ENCODE results near the gene CNOT11. TPM values are rescaled to one million over a fixed set of nuclear protein-coding genes. Genes with fewer than 3 reads are reported as not detected.
"Not testable (repeated sequence)": the region's sequence is repeated elsewhere in the genome, so short reads cannot be mapped to it uniquely, and the experiment has no call there.

CNOT11 gene
- total RNA-seq, 1 donor from 2014 or later, result 37.4 TPM

DNA sequence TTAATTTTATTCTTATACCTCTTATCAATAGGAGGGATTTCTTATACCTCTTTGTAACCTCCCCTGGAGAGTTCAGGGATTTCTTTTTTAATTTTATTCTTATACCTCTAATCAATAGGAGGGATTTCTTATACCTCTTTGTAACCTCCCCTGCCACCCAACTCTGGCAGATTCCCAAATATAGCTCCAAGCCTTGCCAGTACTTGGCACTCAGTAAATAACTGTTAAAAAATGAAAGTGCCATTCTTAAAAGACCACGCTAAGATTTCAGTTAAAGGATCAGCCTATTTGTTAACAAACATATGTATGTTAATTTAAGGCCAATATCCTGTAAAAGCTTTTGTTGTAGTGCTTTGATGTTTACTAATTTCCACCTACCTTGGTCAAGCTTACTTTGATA is 51.0 kb downstream of the CNOT11 start:
- intact Hi-C loops (cut with micrococcal nuclease), result no loop called here
- DNase-seq, result no peak

DNA sequence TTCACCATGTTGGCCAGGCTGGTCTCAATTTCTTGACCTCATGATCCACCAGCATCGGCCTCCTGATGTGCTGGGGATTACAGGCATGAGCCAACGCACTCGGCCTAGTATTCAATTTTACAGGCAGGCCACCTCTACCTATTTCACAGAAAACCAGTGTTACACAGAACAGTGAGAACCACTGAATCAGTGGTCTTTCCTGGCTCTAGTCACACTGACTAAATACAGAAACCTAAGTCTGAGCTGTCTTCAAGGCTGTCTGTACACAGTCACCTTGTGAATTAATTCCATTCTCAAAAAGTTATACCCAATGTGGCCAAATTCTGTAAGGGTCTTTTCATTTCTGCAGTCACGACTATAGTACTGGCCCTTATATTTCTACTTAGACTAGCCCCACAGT is 52.3 kb downstream of the CNOT11 start:
- intact Hi-C loops (cut with micrococcal nuclease), result no loop called here
- ATAC-seq (no peak), DNase-seq (no peak)

More for the DNA sequence above, 51.0 kb downstream of the CNOT11 start:
- ATAC-seq, result no peak

DNA sequence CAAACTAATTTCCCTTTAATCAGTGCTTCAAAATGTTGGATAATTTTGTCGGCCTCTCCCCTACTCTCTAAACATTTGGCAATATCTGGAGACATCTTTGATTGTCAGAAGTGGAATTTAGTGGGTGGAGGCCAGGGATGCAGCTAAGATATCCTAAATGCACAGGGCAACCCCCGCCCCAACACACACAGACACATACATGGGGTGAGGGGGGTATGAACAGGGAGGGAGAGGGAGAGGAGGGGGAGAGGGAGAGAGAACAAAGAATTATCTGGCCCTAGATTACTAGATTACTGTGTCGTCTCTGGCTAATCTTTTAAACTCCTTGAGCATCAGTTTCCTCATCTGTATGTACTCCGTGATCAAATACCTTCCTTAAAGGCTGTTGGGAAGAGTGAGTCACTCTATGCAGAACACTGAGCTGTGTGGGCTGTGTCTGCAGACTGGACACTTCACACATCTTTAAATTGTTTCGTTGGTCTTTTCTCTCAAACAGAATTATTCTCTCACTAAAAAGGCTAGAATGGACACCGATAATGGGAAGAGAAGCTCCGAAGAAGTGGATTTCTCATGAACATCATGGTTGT is 52.9 kb downstream of the CNOT11 start:
- intact Hi-C loops (cut with micrococcal nuclease), result no loop called here
- ATAC-seq (no peak), DNase-seq (no peak)

DNA sequence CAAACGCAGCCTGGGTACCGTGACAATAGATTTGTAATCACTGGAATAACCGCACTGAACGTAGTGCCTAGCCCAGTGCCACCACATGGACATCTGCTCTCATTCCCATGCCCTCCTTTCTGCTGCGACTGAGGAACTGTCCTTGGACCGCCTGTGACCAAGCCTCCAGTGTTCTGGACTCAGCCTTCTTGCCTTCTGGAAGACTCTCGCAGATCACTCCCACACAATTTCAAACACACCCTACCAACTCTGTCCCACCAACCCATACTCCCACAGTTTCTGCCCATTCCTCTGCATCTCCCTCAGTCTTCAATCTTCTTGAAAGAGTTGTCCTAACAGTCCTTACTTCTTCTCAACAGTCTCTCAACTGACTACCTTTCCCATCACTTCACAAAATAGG is 53.7 kb downstream of the CNOT11 start:
- intact Hi-C loops (cut with micrococcal nuclease), result no loop called here
- ATAC-seq (no peak), DNase-seq (no peak)

DNA sequence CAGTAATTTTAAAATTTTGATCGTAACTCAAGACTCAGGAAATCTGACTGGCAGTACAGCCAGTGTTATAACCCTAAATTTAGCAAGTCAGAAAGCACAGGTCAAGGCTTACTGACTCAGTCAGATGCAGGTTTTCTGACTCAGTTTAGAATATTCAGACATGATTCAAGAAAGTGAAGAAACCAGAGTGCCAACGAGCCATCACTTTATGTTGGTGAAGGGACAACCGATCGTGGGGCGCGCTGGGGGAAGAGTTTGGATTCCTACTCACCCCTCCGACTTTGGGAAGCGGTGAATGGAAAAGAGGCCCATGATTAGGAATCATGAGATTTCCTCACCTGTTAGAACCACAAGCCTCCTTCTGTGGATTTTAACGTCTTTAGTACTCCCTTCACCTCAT is 54.8 kb downstream of the CNOT11 start:
- ATAC-seq, result no peak
- no peak for DNase-seq
- intact Hi-C loops (cut with micrococcal nuclease), result no loop called here

- DNase-seq, result peak; percentile 60
- ATAC-seq, result peak; percentile 23
- intact Hi-C loops (cut with micrococcal nuclease), result no loop called here
Observed at GRCh38 chr2:101307950-101308431, 55.3 kb downstream of the CNOT11 start.

GRCh38 chr2:101308432-101309210 is 55.9 kb downstream of the CNOT11 start, which contains the start of gene RNF149:
Gene RNF149 (minus strand): TSS chr2:101308701. CDS start chr2:101308588, 113 bp downstream.
- intact Hi-C loops (cut with micrococcal nuclease), result no loop called here
- peak; percentile 97 for DNase-seq
- peak; percentile 96 for ATAC-seq

DNA sequence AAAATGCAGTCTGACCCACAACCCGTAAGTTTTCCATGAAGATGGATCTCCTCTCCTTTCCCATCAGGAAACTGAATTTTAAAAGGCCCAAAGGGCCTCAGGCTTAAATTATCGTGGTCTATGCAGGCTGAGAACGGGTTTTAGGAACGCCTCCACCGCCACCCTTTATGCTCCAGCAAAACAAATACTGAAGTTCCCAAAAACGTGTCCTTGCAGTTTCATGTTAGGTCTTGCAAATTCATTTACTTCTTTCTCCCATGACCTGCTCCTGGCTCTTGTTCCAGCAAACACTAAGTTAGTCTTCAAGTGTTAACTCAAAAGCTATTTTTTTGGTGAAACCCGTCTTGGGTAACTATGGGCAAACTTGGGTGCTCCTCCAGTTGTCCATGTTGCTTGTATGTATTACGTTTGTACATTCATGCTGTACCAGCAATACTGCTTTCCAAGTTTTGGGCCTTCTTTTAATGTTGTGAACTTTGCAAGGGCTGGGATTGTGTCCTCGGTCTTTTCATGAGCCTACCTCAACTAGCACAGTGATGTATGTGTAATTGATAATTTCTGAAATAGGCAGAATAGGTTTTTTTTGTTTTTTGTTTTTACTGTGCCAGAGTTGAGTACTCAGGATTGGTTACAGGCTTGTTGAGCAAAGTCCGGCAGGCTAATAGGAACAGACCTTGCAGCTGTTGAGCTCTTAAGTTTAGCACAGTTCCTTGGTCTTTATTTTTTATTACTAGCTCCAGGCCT is 57.6 kb downstream of the CNOT11 start:
- no peak for ATAC-seq

DNA sequence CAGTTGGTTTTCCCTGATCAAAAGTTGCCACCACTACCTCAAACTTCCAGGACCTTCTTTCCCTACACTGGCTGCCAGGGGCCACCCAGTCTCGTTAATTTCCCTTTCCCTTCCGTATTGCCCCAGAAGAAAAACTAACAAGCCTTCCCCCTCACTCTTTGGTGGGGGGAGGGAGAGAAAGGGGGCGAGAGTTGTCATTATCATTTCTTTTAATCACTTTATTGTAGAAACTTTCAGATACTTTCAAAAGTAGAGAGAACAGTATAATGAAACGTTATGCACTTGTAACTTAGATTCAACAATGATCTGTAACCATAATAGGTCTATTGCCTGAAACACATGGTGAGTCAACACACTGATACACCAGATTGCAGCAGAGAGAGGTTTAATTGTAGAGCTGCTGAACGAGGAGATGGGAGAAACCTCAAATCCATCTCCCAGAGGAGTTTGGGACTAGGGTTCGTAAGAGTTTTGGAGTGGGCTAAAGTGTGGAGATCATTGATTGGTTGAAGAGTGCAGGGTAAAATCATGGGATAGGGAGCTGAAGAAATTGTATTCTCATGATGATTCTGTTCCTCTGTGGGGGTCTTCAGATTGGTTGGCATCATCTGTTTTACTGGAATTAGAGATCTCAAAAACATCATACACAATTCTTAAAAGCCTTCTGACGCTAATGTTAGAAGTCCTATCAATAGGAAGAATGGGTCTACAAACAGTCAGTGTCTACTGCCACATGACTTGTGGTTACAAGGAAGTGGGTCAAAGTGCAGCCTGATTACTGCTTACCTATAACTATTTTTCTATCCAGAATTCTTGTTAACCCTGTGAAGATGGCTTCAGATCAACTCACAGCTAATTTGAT is 58.4 kb downstream of the CNOT11 start:
- ATAC-seq (no peak), DNase-seq (no peak)
- intact Hi-C loops (cut with micrococcal nuclease), result no loop called here

More for the DNA sequence above, 57.6 kb downstream of the CNOT11 start:
- intact Hi-C loops (cut with micrococcal nuclease), result no loop called here
- DNase-seq, result no peak

- DNase-seq, result no peak
- ATAC-seq, result no peak
- intact Hi-C loops (cut with micrococcal nuclease), result no loop called here
Observed at GRCh38 chr2:101311696-101312017, 59.0 kb downstream of the CNOT11 start.

DNA sequence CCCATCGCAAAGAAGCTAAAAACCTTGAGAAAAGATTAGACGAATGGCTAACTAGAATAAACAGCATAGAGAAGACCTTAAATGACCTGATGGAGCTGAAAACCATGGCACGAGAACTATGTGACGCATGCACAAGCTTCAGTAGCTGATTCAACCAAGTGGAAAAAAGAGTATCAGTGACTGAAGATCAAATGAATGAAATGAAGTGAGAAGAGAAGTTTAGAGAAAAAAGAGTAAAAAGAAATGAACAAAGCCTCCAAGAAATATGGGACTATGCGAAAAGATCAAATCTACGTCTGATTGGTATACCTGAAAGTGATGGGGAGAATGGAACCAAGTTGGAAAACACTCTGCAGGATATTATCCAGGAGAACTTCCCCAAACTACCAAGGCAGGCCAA is 63.9 kb downstream of the CNOT11 start:
- ATAC-seq; intact Hi-C loops (cut with micrococcal nuclease); DNase-seq: not testable (repeated sequence)

Small RNAs within 50 kb of the gene (microRNA-seq; reads per million reads assigned to microRNA genes)
- gene MIR5696 (ENCODE audit: borderline number of aligned reads), result not detected

Other genes starting within 250 kb of the CNOT11 start
- 47.8 TPM for gene TBC1D8, start 101.5 kb upstream of the CNOT11 start, total RNA-seq
- gene RNF149, start 55.8 kb downstream of the CNOT11 start, total RNA-seq, result 16.6 TPM
- not detected for gene CREG2, start 134.6 kb downstream of the CNOT11 start, total RNA-seq
- not detected for gene RFX8, start 222.2 kb downstream of the CNOT11 start, total RNA-seq